DOHH2 (cell line): ENCODE data around the gene NBEAL2.

ENCODE experiments used
- H3F3A ChIP-seq: fragments of 200-600 bp; sonication (generic), shearing (Covaris generic); 2 replicates; pipeline ENCODE4 v1.6.0; 2016; ENCODE audit warnings: antibody characterized with exemption, mild to moderate bottlenecking; ENCODE audit not compliant: control insufficient read depth, insufficient read depth
- H3K27ac ChIP-seq: fragments of 200-600 bp; sonication (generic); 2 replicates; pipeline ENCODE4 v1.5.1; 2014; ENCODE audit warnings: low read depth, mild to moderate bottlenecking, low read length, moderate library complexity
- H3K27me3 ChIP-seq: fragments of 200-600 bp; sonication (generic); 2 replicates; pipeline ENCODE4 v1.6.1; 2014; ENCODE audit warnings: mild to moderate bottlenecking, low read length, mixed read lengths; ENCODE audit not compliant: control insufficient read depth
- H3K36me3 ChIP-seq: fragments of 200-600 bp; sonication (generic); 2 replicates; pipeline ENCODE4 v1.6.1; 2014; ENCODE audit warnings: mild to moderate bottlenecking, low read length, moderate library complexity, mixed read lengths; ENCODE audit not compliant: control insufficient read depth
- H3K4me1 ChIP-seq: fragments of 200-600 bp; sonication (generic); 2 replicates; pipeline ENCODE4 v1.6.1; 2014; ENCODE audit warnings: mild to moderate bottlenecking, low read length, mixed read lengths; ENCODE audit not compliant: control insufficient read depth
- H3K4me2 ChIP-seq: fragments of 200-600 bp; sonication (generic); 2 replicates; pipeline ENCODE4 v1.6.0; 2014; ENCODE audit warnings: mild to moderate bottlenecking, low read length, moderate library complexity
- H3K4me3 ChIP-seq: fragments of 200-600 bp; sonication (generic); 2 replicates; pipeline ENCODE4 v1.5.1; 2014; ENCODE audit warnings: mild to moderate bottlenecking, low read length, mixed read lengths
- H3K79me2 ChIP-seq: fragments of 200-600 bp; sonication (generic); 2 replicates; pipeline ENCODE4 v1.6.1; 2014; ENCODE audit warnings: mild to moderate bottlenecking, low read length, mixed read lengths; ENCODE audit not compliant: control insufficient read depth
- H3K9me2 ChIP-seq: fragments of 200-600 bp; sonication (generic); replicated peaks from 2 replicates; pipeline ENCODE4 v1.6.1; 2014; ENCODE audit warnings: mild to moderate bottlenecking, low read length, mixed read lengths; ENCODE audit not compliant: control insufficient read depth
- H3K9me3 ChIP-seq: fragments of 200-600 bp; sonication (generic); 2 replicates; pipeline ENCODE4 v1.6.1; 2014; ENCODE audit warnings: antibody characterized with exemption, low read length, mixed read lengths; ENCODE audit not compliant: control insufficient read depth, insufficient read depth
- H4K20me1 ChIP-seq: fragments of 200-600 bp; sonication (generic); 2 replicates; pipeline ENCODE4 v1.6.0; 2014; ENCODE audit warnings: low read depth, mild to moderate bottlenecking, antibody characterized with exemption, low read length, moderate library complexity; ENCODE audit not compliant: control insufficient read depth, insufficient read depth
- EZH2phosphoT487 ChIP-seq: fragments of 200-600 bp; sonication (generic); IDR thresholded peaks from 2 replicates; pipeline ENCODE4 v1.6.1; 2017; ENCODE audit warnings: borderline replicate concordance, mild to moderate bottlenecking, antibody characterized with exemption, low read length, moderate library complexity, mixed read lengths
- TF ChIP-seq, protein P1 (sequence below): fragments of 200-600 bp; sonication (generic); IDR thresholded peaks from one replicate; pipeline ENCODE4 v1.5.1; 2014; ENCODE audit warnings: antibody characterized with exemption, mild to moderate bottlenecking, low read depth, low read length; ENCODE audit not compliant: poor library complexity, severe bottlenecking

NBEAL2 gene

GRCh38 chr3:47004369-47005211, 25.1 kb downstream of the NBEAL2 start:
- Histone ChIP-seq H3K4me1 (peaks cover 11% of the 10 kb centered on the region), H3K27ac (no peak overlapping the region), H3K9me3 (no peaks in the 10 kb centered on the region), H3K27me3 (no peaks in the 10 kb centered on the region), H3K4me2 (no peak overlapping the region), H4K20me1 (no peaks in the 10 kb centered on the region), H3K4me3 (no peak overlapping the region), H3K79me2 (no peaks in the 10 kb centered on the region), H3K9me2 (no peaks in the 10 kb centered on the region), H3K36me3 (peaks cover 46% of the 10 kb centered on the region), H3F3A (no peaks in the 10 kb centered on the region; the same call in 1 of the 2 replicates)
- TF ChIP-seq, protein P1, sequence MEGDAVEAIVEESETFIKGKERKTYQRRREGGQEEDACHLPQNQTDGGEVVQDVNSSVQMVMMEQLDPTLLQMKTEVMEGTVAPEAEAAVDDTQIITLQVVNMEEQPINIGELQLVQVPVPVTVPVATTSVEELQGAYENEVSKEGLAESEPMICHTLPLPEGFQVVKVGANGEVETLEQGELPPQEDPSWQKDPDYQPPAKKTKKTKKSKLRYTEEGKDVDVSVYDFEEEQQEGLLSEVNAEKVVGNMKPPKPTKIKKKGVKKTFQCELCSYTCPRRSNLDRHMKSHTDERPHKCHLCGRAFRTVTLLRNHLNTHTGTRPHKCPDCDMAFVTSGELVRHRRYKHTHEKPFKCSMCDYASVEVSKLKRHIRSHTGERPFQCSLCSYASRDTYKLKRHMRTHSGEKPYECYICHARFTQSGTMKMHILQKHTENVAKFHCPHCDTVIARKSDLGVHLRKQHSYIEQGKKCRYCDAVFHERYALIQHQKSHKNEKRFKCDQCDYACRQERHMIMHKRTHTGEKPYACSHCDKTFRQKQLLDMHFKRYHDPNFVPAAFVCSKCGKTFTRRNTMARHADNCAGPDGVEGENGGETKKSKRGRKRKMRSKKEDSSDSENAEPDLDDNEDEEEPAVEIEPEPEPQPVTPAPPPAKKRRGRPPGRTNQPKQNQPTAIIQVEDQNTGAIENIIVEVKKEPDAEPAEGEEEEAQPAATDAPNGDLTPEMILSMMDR: no peak
- TF ChIP-seq EZH2phosphoT487: no peak

DNA sequence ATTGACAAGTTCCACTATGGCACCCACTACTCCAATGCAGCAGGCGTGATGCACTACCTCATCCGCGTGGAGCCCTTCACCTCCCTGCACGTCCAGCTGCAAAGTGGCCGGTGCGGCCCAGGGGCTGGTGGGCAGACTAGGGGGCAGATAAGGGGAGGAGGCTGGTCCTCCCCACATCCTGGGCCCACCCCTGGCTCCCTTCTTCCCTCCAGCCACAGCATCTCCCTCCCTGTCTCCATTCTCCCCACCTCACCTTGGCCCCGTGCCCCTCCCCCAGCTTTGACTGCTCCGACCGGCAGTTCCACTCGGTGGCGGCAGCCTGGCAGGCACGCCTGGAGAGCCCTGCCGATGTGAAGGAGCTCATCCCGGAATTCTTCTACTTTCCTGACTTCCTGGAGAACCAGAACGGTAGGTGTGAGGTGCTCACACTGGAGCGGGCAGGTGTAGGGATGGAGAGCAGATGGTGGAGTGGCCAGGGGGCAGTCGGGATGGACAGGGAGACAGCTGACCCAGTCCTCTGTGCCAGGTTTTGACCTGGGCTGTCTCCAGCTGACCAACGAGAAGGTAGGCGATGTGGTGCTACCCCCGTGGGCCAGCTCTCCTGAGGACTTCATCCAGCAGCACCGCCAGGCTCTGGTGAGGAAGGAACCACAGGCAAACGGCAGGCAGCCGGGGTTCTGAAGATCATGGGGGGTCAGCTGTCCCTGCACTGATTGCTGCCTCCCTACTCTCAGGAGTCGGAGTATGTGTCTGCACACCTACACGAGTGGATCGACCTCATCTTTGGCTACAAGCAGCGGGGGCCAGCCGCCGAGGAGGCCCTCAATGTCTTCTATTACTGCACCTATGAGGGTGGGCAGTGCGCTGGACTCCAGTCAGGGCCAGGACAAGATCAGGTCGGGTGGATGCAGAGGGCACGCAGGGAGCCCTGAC, 26.0 kb downstream of the NBEAL2 start:
- H3K9me3 ChIP-seq: no peaks in the 10 kb centered on the region
- no peak overlapping the region for H3K4me3 ChIP-seq
- peaks cover 44% of the 10 kb centered on the region for H3K36me3 ChIP-seq
- no peaks in the 10 kb centered on the region for H3K27me3 ChIP-seq
- no peaks in the 10 kb centered on the region for H4K20me1 ChIP-seq
- H3F3A ChIP-seq: no peaks in the 10 kb centered on the region; the same call in 1 of the 2 replicates
- no peak for TF ChIP-seq EZH2phosphoT487
- TF ChIP-seq, protein P1: no peak
- H3K79me2 ChIP-seq: no peaks in the 10 kb centered on the region
- H3K27ac ChIP-seq: no peak overlapping the region
- peaks cover 19% of the 10 kb centered on the region for H3K4me1 ChIP-seq
- H3K4me2 ChIP-seq: no peak overlapping the region
- H3K9me2 ChIP-seq: no peaks in the 10 kb centered on the region

DNA sequence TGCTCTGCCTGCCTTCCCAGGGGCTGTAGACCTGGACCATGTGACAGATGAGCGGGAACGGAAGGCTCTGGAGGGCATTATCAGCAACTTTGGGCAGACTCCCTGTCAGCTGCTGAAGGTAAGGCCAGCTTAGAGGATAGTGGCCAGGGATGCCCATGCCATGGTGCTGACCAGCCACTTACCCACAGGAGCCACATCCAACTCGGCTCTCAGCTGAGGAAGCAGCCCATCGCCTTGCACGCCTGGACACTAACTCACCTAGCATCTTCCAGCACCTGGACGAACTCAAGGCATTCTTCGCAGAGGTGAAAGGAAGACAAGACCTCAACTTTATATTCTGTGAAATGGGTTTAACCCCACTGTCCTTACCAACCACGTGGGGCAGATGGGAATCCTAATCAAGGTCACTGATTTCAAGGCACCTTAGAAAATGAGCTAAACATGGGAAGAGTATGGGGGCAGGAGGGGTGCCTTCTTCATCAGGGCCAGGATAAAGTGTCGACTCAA, 26.7 kb downstream of the NBEAL2 start:
- Histone ChIP-seq H3K4me1 (peaks cover 19% of the 10 kb centered on the region), H3K36me3 (peaks cover 38% of the 10 kb centered on the region)

More for the DNA sequence above, 26.7 kb downstream of the NBEAL2 start:
- Histone ChIP-seq H3K9me3 (no peaks in the 10 kb centered on the region), H4K20me1 (no peaks in the 10 kb centered on the region), H3K4me2 (no peak overlapping the region), H3K9me2 (no peaks in the 10 kb centered on the region), H3K79me2 (no peaks in the 10 kb centered on the region), H3K27ac (no peak overlapping the region), H3K4me3 (no peak overlapping the region), H3F3A (no peaks in the 10 kb centered on the region; the same call in 1 of the 2 replicates), H3K27me3 (no peaks in the 10 kb centered on the region)
- no peak for TF ChIP-seq EZH2phosphoT487
- TF ChIP-seq, protein P1: no peak
